Activated T-cell treated with anti-CD3 and anti-CD28 coated beads for 24 hours (primary cell): ENCODE data around the gene MAP3K6.
A peak's percentile ranks its signal among the peaks of the same experiment; 100 is the strongest.

Experiments used
- DNase-seq: peaks from one replicate; pipeline ENCODE4 v3.0.0-alpha.2; 2020; ENCODE audit warnings: low read depth

MAP3K6 gene

DNA sequence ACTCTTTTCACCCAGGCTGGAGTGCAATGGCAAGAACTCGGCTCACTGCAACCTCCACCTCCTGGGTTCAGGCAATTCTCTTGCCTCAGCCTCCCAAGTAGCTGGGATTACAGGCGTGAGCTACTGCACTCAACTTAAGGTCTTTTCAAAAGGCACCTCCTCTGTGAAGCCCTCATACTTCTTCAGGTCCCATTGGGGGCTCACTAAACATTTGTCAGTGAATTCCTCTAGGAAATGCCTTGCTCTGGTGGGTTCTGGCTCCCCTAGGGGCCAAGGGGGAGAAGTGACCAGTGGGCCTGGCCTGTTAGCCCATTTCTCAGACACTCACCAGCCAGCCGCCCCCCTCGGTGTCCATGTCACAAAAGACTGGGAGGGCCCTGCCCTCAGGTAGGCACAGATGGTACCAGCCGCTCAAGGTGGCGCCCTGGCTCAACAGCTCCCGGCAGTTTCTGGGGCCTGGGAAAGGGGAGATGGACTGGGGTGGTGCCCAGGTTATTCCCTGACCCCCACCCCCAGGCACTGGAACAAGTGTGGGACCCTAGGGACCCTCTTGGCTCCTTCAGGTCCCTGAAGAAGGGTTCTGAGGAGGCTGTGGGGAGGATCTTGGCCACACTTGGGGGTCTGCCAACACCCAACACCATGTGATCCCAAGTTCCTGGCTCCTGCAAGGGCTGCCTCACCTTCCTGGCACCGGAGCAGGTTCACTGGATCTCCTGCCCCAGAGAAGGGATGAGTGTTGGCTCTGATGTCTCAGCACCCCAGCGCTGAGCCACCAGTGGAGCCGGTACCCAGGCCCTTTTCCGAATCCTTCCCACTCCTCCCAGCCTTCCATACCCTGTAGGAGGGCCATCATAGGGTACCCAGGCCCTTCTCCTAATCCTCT lies 6.3 kb upstream of the MAP3K6 start:
- DNase-seq, result no peak

- no peak for DNase-seq
Measured at GRCh38 chr1:27372022-27372807, 5.5 kb upstream of the MAP3K6 start.

- no peak for DNase-seq
Measured at GRCh38 chr1:27368869-27369582, 2.3 kb upstream of the MAP3K6 start.

- DNase-seq, result no peak
Measured at GRCh38 chr1:27367160-27367650, 444 bp upstream of the MAP3K6 start.

- DNase-seq, result peak; percentile 69
Measured at GRCh38 chr1:27366113-27366410, 699 bp downstream of the MAP3K6 start.

DNA sequence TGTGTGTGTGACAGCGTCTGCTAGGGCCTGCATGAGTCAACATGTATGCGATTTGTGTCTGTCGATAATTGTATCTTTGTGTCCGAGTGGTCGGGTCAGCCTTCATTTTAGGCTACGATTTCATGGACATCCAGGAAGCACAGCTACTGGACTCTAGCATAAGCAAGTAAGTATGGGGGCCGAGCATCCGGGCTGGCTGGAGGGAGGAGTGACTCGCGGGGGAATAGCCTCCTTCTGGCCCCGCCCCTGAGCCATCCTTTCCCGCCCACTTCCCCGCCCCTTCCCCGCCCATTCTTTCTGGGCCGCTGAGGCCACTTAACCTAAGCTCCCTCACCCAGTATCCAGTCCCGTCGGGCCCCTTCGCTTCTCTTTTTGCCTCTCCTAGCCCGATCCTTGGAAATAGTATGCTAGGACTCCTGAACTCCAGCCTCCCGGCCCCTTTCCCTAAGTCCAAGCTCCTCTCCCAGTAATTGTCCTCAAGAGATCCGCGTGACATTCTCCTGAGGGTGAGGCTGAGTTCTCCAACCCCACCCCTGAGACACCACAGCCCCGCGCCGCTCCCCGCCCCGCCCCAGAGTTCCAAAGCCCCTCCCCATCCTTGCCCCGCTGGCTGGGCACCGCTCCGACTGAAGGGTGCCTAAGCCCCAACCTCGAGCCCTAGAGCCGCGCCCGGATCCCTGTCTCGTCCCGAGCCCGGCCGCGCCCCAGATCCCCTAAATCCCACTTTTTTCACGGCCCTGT lies 1.2 kb downstream of the MAP3K6 start:
- DNase-seq, result peak; percentile 70

- DNase-seq, result no peak
Measured at GRCh38 chr1:27364696-27365371, 1.9 kb downstream of the MAP3K6 start.

GRCh38 chr1:27363766-27364695 lies 2.7 kb downstream of the MAP3K6 start:
- no peak for DNase-seq

GRCh38 chr1:27361553-27361952 lies 5.2 kb downstream of the MAP3K6 start:
- DNase-seq, result no peak

DNA sequence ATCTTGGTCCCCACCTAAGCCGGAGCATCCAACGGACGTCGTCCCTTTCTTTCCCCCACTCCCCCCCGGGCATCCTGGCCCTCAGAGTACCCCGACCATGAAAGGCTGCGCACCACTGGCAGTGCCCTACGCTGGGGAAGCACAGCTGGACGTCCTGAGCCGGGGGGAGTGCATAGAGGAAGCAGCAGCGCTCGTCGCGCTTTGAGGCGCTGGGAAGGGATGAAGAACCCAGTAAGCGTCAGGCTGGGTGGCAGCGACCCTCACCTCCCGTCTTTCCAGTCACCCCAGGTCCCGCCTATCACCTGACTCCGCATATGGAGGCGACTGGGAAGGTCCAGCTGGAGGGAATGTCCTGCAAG lies 5.7 kb downstream of the MAP3K6 start:
- DNase-seq, result no peak

DNA sequence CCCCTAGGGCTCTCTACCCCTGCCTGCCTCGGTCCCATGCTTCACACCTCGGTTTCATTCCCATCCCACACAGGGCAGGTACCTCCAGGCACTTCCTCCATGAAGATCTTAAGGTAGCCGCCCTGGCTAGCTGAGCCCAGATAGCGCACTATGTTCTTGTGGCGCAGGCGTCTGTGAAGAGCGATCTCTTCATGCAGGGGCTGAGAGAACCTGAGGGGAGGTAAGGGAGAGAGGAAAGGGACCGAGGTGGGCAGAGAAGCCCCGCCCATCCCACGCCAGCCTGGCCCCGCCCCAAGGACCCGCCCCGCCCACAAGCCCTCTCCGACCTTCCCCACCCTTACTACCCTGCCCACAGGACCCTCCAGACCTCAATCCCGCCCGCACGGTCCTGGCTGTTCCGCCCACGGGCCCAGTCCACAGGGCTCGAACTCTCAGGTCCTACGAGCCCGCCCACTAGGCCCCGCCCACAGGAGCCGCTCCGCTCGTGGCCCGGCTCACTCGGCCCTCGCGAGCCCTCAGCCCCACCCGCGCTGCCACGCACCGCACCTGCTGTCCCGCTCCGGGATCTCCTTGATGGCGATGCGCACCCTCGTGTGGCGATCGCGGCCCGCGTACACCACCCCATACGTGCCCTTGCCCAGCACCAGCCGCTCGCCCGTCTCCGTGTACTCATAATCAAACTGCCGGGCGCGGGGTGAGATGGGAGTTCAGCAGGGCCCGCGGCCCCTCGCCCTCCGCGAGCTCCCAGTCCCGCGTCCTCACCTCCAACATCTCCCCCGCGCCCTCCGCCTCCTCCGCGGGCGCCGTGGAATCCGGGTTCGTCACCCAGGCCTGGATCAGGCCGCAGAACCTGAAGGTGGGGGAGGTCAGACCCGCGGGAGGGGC lies 6.4 kb downstream of the MAP3K6 start:
- DNase-seq, result no peak

GRCh38 chr1:27359822-27360158 lies 7.0 kb downstream of the MAP3K6 start:
- DNase-seq, result no peak

DNA sequence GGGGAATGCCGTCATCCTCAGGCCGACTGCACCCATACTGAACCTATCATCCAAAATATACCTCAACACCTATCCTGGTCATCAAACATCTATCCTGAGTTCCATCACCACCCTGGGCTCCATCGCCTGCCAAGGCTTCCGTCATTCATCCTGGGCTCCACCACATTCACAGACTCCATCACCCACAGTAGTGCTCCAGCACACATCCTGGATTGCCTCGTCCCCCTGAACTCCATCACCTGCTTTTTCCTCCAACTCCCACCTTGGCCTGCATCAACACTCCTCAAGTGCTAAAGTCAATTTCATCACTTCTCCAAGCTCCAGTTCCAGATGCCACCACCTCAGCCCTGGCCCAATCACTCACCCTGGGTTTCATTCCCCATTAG lies 7.8 kb downstream of the MAP3K6 start:
- no peak for DNase-seq

DNA sequence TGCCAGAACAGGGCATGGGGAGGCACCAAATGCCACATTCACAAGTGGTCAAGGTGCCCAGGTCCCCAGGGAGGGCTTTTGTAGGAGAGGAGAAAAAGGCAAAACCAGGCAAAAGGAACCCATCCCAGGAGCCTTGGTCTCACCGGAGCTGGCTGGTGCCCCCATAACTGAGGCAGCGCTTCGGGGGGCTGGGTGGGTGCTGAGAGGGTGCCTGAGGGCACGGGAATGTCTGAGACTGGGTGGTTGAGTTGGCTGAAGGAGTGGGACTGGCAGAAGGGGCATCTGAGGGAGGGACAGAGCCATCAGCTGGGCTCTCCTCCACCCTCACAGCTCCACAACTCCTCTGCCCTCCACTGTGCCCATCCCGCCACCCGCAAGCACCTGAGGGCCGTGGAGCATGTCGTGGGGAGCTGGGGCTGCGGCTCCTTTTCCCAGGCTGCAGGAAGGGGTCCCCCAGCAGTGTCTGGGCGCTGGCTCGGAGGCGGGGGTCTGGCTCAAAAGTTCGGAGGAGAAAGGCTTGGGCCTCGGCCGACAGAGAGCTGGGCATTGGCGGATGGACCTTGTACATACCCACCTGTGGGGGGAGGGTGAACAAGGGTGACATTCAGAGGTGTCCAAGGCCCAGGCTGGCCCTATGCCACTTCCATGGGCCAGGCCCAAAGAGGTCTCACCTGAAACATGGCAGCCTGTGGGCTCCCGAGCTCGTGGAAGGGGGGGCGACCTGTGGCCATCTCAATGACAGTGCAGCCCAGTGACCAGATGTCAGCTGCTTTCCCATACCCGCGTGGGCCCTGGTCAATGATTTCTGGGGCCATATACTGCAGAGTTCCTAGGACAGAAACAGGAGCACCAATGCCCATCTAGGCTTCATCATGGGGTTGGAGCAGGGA lies 8.5 kb downstream of the MAP3K6 start:
- DNase-seq, result no peak

- peak; percentile 75 for DNase-seq
Measured at GRCh38 chr1:27357281-27358037, 9.3 kb downstream of the MAP3K6 start.

- DNase-seq, result no peak
Measured at GRCh38 chr1:27356619-27357280, 10.0 kb downstream of the MAP3K6 start.

GRCh38 chr1:27356277-27356618 lies 10.5 kb downstream of the MAP3K6 start:
- no peak for DNase-seq
